Measurements from ENCODE around the gene EMC8. TPM values are rescaled to one million over a fixed set of nuclear protein-coding genes. Genes with fewer than 3 reads are reported as not detected.

The EMC8 gene
- total and polyA plus RNA-seq, 2 donors (not counting 1 experiment from before 2014, with no cell fraction given) = 22.1 to 33.1 TPM

DNA sequence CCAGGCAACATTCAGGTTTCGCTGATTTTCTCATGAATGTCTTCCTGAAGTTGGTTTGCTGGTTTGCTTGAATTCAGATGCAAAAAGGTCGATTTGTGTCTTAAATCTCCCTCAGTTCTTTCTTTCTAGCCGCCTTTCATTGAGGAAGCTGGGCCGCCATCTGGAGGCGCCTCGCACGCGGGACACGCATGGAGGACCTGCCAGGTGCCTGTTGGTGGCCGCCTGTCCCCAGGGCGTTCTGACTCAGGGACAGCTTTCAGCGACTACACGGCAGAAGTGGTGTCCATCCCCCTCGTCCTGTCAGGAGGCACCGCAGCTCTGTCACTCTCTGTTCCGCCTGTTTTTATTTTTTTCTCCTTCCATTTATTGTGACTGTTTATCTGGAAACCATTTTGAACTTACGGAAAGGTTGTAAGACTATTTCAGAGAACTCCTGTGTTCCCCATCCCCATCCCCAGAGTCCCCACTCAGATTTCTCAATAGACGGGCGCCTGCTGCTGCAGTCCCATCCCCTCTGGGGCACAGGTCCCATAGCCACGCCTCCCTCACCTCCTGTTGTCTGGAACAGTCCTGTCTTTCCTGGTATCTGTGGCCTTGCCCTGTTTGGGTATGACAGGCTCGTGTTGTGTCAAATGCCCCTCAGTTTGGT lies 33.4 kb upstream of the EMC8 start:
- ChIA-PET POLR2A (interaction anchor here (1.1 to 2.3 kb wide), 12 partner anchors 11 to 115 kb away, joined by 3 to 13 read pairs (median 4); partner anchors contain the start of gene IRF8), CTCF (interaction anchor here (0.8 to 5.6 kb wide), 14 partner anchors 12 to 183 kb away, joined by 3 to 58 read pairs (median 4); partner anchors contain the start of gene IRF8)
- intact Hi-C loops (cut with micrococcal nuclease) = loop anchor here (1.0 kb wide), 3 partner anchors 11 to 67 kb away; partner anchors contain the start of gene IRF8
- H4K20me1 ChIP-seq (ENCODE audit: control insufficient read depth, insufficient read depth, low read length, poor library complexity, severe bottlenecking) = no peaks in the 10 kb centered on the region
- peak overlapping the region; percentile 88 for H3K27ac Mint-ChIP-seq
- H3K79me2 ChIP-seq (ENCODE audit: control insufficient read depth, insufficient read depth, low read length) = no peaks in the 10 kb centered on the region
- peak overlapping the region in 1 of 5 experiments; percentile 0 for H3K4me3 ChIP-seq (ENCODE audit: control extremely low read depth in 1 of 5, extremely low read depth in 1 of 5, insufficient read depth in 1 of 5, low read depth in 2 of 5, low read length in 4 of 5)
- TF ChIP-seq, protein P1, sequence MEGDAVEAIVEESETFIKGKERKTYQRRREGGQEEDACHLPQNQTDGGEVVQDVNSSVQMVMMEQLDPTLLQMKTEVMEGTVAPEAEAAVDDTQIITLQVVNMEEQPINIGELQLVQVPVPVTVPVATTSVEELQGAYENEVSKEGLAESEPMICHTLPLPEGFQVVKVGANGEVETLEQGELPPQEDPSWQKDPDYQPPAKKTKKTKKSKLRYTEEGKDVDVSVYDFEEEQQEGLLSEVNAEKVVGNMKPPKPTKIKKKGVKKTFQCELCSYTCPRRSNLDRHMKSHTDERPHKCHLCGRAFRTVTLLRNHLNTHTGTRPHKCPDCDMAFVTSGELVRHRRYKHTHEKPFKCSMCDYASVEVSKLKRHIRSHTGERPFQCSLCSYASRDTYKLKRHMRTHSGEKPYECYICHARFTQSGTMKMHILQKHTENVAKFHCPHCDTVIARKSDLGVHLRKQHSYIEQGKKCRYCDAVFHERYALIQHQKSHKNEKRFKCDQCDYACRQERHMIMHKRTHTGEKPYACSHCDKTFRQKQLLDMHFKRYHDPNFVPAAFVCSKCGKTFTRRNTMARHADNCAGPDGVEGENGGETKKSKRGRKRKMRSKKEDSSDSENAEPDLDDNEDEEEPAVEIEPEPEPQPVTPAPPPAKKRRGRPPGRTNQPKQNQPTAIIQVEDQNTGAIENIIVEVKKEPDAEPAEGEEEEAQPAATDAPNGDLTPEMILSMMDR (IDR thresholded peaks at IDR 0.05) = peak; percentile 32
- TF ChIP-seq EZH2 (IDR thresholded peaks at IDR 0.05; ENCODE audit: borderline replicate concordance, insufficient read depth, low read depth, low read length, poor library complexity, severe bottlenecking) = no peak
- peaks cover 0 to 14% (median 0%) of the 10 kb centered on the region in 4 experiments for H3K27me3 ChIP-seq (replicated peaks in 1 of 4; ENCODE audit: control extremely low read depth in 1 of 4, control insufficient read depth in 3 of 4, insufficient read depth in 4 of 4, low read length in 3 of 4)
- no peak overlapping the region for H2AFZ ChIP-seq (ENCODE audit: insufficient read depth, low read depth, low read length, poor library complexity, severe bottlenecking)
- H3K4me1 ChIP-seq (ENCODE audit: control insufficient read depth in 2 of 2, insufficient read depth in 2 of 2, low read length in 2 of 2) = peaks cover 51 to 59% of the 10 kb centered on the region in 2 donors
- peak; percentile 94 for ATAC-seq (ENCODE audit: low read depth)
- peak; percentile 89 for DNase-seq
- H3K27ac ChIP-seq (ENCODE audit: low read length in 2 of 2) = peak overlapping the region; percentile 33 to 61
- H3K4me1 Mint-ChIP-seq = peaks cover 47% of the 10 kb centered on the region
- peaks cover 6% of the 10 kb centered on the region for H3K9me3 Mint-ChIP-seq (ENCODE audit: insufficient read depth)
- peak overlapping the region; percentile 60 for H3K4me2 ChIP-seq (replicated peaks; ENCODE audit: low read depth, low read length, poor library complexity, severe bottlenecking)
- H3K9me3 ChIP-seq (ENCODE audit: control extremely low read depth in 1 of 3, control insufficient read depth in 2 of 3, insufficient read depth in 1 of 3, low read length in 2 of 3) = peaks cover 0 to 41% (median 6%) of the 10 kb centered on the region in 3 donors
- no peaks in the 10 kb centered on the region for H3K27me3 Mint-ChIP-seq
- H3K36me3 ChIP-seq (replicated peaks in 1 of 2; ENCODE audit: control extremely low read depth in 1 of 2, control insufficient read depth in 1 of 2, extremely low read depth in 1 of 2, insufficient read depth in 2 of 2, low read length in 1 of 2) = no peaks in the 10 kb centered on the region
- H3K4me3 Mint-ChIP-seq = peak overlapping the region; percentile 65
- H3K9ac ChIP-seq (ENCODE audit: low read length) = peak overlapping the region; percentile 17
- 30% methylated on average over 19 of the region's 21 CpGs for WGBS (ENCODE audit: insufficient coverage)

DNA sequence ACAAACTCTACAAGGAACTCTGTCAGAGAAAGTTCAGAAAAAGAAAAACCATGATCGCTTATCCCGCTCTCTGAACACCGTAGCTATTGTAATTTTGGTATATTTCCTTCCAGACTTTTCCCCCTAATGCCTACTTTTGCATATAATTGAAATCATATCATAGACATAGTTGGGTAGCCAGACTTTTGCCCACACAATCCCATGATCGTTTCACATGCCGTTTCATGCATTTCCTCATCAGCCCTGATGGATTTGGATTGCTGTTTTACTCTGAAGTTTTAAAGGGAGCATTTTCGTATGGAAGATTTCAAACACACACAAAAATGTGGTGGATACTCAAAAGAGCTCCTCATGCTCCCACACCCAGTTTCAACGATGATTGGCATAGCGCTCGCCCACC lies 31.5 kb upstream of the EMC8 start:
- Histone ChIP-seq H4K20me1 (ENCODE audit: control insufficient read depth, insufficient read depth, low read length, poor library complexity, severe bottlenecking) (no peaks in the 10 kb centered on the region), H3K9ac (ENCODE audit: low read length) (no peak overlapping the region), H2AFZ (ENCODE audit: insufficient read depth, low read depth, low read length, poor library complexity, severe bottlenecking) (no peak overlapping the region), H3K4me1 (ENCODE audit: control insufficient read depth in 2 of 2, insufficient read depth in 2 of 2, low read length in 2 of 2) (peaks cover 50 to 51% of the 10 kb centered on the region in 2 donors), H3K79me2 (ENCODE audit: control insufficient read depth, insufficient read depth, low read length) (no peaks in the 10 kb centered on the region), H3K36me3 (replicated peaks in 1 of 2; ENCODE audit: control extremely low read depth in 1 of 2, control insufficient read depth in 1 of 2, extremely low read depth in 1 of 2, insufficient read depth in 2 of 2, low read length in 1 of 2) (no peaks in the 10 kb centered on the region), H3K9me3 (ENCODE audit: control extremely low read depth in 1 of 3, control insufficient read depth in 2 of 3, insufficient read depth in 1 of 3, low read length in 2 of 3) (peaks cover 0 to 45% (median 6%) of the 10 kb centered on the region in 3 donors), H3K27me3 (replicated peaks in 1 of 4; ENCODE audit: control extremely low read depth in 1 of 4, control insufficient read depth in 3 of 4, insufficient read depth in 4 of 4, low read length in 3 of 4) (peaks cover 0 to 6% (median 0%) of the 10 kb centered on the region in 4 experiments), H3K4me3 (ENCODE audit: control extremely low read depth in 1 of 5, extremely low read depth in 1 of 5, insufficient read depth in 1 of 5, low read depth in 2 of 5, low read length in 4 of 5) (no peak overlapping the region), H3K4me2 (replicated peaks; ENCODE audit: low read depth, low read length, poor library complexity, severe bottlenecking) (no peak overlapping the region), H3K27ac (ENCODE audit: low read length in 2 of 2) (no peak overlapping the region)
- WGBS (ENCODE audit: insufficient coverage) = 63% methylated on average over 2 of the region's 9 CpGs
- peak overlapping the region; percentile 5 for H3K27ac Mint-ChIP-seq
- ChIA-PET POLR2A (interaction anchor here (1.4 kb wide), 1 partner anchor 71 kb away, joined by 5 read pairs; no protein-coding TSS in a partner anchor), CTCF (interaction anchor here (1.0 to 2.1 kb wide), 5 partner anchors 9 to 689 kb away, joined by 3 to 23 read pairs (median 4); no protein-coding TSS in a partner anchor)
- H3K4me1 Mint-ChIP-seq = peaks cover 59% of the 10 kb centered on the region
- TF ChIP-seq, protein P1 (IDR thresholded peaks at IDR 0.05) = no peak
- no peak for TF ChIP-seq EZH2 (IDR thresholded peaks at IDR 0.05; ENCODE audit: borderline replicate concordance, insufficient read depth, low read depth, low read length, poor library complexity, severe bottlenecking)
- peaks cover 6% of the 10 kb centered on the region for H3K9me3 Mint-ChIP-seq (ENCODE audit: insufficient read depth)
- intact Hi-C loops (cut with micrococcal nuclease) = no loop called here
- no peak for ATAC-seq (ENCODE audit: low read depth)
- H3K4me3 Mint-ChIP-seq = no peak overlapping the region
- no peaks in the 10 kb centered on the region for H3K27me3 Mint-ChIP-seq
- DNase-seq = no peak
